Activated T-cell treated with anti-CD3 and anti-CD28 coated beads for 1 hour (primary cell): Measurements from ENCODE around the gene RNGTT.
"Not testable (repeated sequence)": the region's sequence is repeated elsewhere in the genome, so short reads cannot be mapped to it uniquely, and the experiment has no call there.

Experiments
- DNase-seq: peaks from one replicate; pipeline ENCODE4 v3.0.0-alpha.2; 2020; ENCODE audit warnings: low read depth

Gene RNGTT

GRCh38 chr6:88864359-88865054 lies 98.9 kb downstream of the RNGTT start:
- DNase-seq, result no peak

GRCh38 chr6:88860310-88860709 lies 103.1 kb downstream of the RNGTT start:
- DNase-seq, result no peak

- DNase-seq, result no peak
Observed at GRCh38 chr6:88858455-88858854, 105.0 kb downstream of the RNGTT start.

- DNase-seq, result no peak
Observed at GRCh38 chr6:88856566-88856965, 106.9 kb downstream of the RNGTT start.

GRCh38 chr6:88855541-88856147 lies 107.8 kb downstream of the RNGTT start:
- DNase-seq, result no peak

- DNase-seq, result no peak
Observed at GRCh38 chr6:88852775-88853174, 110.6 kb downstream of the RNGTT start.

- DNase-seq, result no peak
Observed at GRCh38 chr6:88852000-88852399, 111.4 kb downstream of the RNGTT start.

GRCh38 chr6:88848870-88849269 lies 114.5 kb downstream of the RNGTT start:
- DNase-seq, result no peak

GRCh38 chr6:88843040-88843439 lies 120.4 kb downstream of the RNGTT start:
- no peak for DNase-seq

- DNase-seq, result no peak
Observed at GRCh38 chr6:88842320-88842719, 121.1 kb downstream of the RNGTT start.

GRCh38 chr6:88840796-88841539 lies 122.5 kb downstream of the RNGTT start:
- no peak for DNase-seq

GRCh38 chr6:88840289-88840688 lies 123.1 kb downstream of the RNGTT start:
- no peak for DNase-seq

- DNase-seq, result no peak
Observed at GRCh38 chr6:88839280-88839679, 124.1 kb downstream of the RNGTT start.

GRCh38 chr6:88835210-88835609 lies 128.2 kb downstream of the RNGTT start:
- DNase-seq, result no peak

GRCh38 chr6:88833071-88833470 lies 130.3 kb downstream of the RNGTT start:
- not testable (repeated sequence) for DNase-seq

GRCh38 chr6:88827599-88827998 lies 135.8 kb downstream of the RNGTT start:
- not testable (repeated sequence) for DNase-seq

GRCh38 chr6:88825856-88826255 lies 137.6 kb downstream of the RNGTT start:
- DNase-seq, result no peak

- no peak for DNase-seq
Observed at GRCh38 chr6:88823998-88824397, 139.4 kb downstream of the RNGTT start.

GRCh38 chr6:88815491-88815890 lies 147.9 kb downstream of the RNGTT start:
- no peak for DNase-seq

GRCh38 chr6:88814909-88815308 lies 148.5 kb downstream of the RNGTT start:
- no peak for DNase-seq

GRCh38 chr6:88813045-88813444 lies 150.4 kb downstream of the RNGTT start:
- no peak for DNase-seq

- no peak for DNase-seq
Observed at GRCh38 chr6:88810701-88811100, 152.7 kb downstream of the RNGTT start.

GRCh38 chr6:88810089-88810488 lies 153.3 kb downstream of the RNGTT start:
- no peak for DNase-seq
